ENCODE data around the gene FAM89B.

DNA sequence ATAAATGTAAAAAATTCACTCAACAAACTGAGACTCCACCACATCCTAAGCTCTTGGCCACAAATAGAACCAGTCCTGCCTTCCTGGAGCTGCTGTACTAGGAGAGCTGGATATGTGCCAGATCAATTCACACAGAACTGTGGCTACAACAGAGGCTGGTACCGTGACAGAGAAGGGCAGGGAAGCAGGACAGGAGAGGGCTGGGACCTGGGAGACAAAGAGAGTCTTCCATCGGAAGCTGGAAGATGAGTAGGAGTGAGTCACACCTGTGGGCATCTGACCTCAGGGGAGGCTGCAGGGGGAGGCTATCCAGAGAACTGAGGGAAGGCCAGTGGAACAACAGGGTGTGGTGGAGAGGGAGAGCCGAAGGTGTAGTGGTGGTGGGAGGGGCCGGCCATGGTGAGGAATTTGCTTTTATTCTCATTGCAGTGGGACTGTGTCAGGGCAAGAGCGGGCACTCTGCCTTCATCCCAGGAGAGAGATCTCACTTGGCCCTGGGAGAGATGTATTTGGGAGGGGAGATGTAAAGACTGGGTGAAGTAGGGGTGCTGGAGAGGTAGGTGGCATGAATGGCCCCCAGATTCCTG is 12.3 kb upstream of the FAM89B start:
- TF ChIP-seq, protein P1, sequence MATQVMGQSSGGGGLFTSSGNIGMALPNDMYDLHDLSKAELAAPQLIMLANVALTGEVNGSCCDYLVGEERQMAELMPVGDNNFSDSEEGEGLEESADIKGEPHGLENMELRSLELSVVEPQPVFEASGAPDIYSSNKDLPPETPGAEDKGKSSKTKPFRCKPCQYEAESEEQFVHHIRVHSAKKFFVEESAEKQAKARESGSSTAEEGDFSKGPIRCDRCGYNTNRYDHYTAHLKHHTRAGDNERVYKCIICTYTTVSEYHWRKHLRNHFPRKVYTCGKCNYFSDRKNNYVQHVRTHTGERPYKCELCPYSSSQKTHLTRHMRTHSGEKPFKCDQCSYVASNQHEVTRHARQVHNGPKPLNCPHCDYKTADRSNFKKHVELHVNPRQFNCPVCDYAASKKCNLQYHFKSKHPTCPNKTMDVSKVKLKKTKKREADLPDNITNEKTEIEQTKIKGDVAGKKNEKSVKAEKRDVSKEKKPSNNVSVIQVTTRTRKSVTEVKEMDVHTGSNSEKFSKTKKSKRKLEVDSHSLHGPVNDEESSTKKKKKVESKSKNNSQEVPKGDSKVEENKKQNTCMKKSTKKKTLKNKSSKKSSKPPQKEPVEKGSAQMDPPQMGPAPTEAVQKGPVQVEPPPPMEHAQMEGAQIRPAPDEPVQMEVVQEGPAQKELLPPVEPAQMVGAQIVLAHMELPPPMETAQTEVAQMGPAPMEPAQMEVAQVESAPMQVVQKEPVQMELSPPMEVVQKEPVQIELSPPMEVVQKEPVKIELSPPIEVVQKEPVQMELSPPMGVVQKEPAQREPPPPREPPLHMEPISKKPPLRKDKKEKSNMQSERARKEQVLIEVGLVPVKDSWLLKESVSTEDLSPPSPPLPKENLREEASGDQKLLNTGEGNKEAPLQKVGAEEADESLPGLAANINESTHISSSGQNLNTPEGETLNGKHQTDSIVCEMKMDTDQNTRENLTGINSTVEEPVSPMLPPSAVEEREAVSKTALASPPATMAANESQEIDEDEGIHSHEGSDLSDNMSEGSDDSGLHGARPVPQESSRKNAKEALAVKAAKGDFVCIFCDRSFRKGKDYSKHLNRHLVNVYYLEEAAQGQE (IDR thresholded peaks at IDR 0.05; ENCODE audit: borderline replicate concordance) = no peak
- no peak for TF ChIP-seq POLR2AphosphoS5 (IDR thresholded peaks at IDR 0.05)
- no peak for TF ChIP-seq MXI1 (conservative IDR thresholded peaks at IDR 0.05; ENCODE audit: poor library complexity, severe bottlenecking)
- TF ChIP-seq, protein P2, sequence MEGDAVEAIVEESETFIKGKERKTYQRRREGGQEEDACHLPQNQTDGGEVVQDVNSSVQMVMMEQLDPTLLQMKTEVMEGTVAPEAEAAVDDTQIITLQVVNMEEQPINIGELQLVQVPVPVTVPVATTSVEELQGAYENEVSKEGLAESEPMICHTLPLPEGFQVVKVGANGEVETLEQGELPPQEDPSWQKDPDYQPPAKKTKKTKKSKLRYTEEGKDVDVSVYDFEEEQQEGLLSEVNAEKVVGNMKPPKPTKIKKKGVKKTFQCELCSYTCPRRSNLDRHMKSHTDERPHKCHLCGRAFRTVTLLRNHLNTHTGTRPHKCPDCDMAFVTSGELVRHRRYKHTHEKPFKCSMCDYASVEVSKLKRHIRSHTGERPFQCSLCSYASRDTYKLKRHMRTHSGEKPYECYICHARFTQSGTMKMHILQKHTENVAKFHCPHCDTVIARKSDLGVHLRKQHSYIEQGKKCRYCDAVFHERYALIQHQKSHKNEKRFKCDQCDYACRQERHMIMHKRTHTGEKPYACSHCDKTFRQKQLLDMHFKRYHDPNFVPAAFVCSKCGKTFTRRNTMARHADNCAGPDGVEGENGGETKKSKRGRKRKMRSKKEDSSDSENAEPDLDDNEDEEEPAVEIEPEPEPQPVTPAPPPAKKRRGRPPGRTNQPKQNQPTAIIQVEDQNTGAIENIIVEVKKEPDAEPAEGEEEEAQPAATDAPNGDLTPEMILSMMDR (IDR thresholded peaks at IDR 0.05; ENCODE audit: poor library complexity, severe bottlenecking) = no peak
- no peak for TF ChIP-seq TAF1 (IDR thresholded peaks at IDR 0.05; ENCODE audit: low read depth)
- TF ChIP-seq EZH2 (IDR thresholded peaks at IDR 0.05; ENCODE audit: borderline replicate concordance, insufficient read depth, low read length, poor library complexity, severe bottlenecking) = no peak
- TF ChIP-seq EP300 (conservative IDR thresholded peaks at IDR 0.05; ENCODE audit: poor library complexity, severe bottlenecking) = no peak
- no peak for TF ChIP-seq SMC3 (conservative IDR thresholded peaks at IDR 0.05; ENCODE audit: poor library complexity)

Data from neural cell (in vitro differentiated cells).